Brain microvascular endothelial cell (primary cell): Measurements from ENCODE around the gene UBE3D.

Experiments used
- DNase-seq: peaks from one replicate; pipeline ENCODE4 v3.0.0-alpha.2; 2020
- H3K27ac ChIP-seq: fragments of 250-450 bp; sonication (Bioruptor Pico); 2 replicates; pipeline ENCODE4 v1.5.1; 2020; ENCODE audit warnings: mild to moderate bottlenecking, moderate library complexity
- H3K27me3 ChIP-seq: fragments of 250-450 bp; sonication (Bioruptor Pico); replicated peaks from 2 replicates; pipeline ENCODE4 v1.5.1; 2020; ENCODE audit warnings: mild to moderate bottlenecking
- H3K36me3 ChIP-seq: fragments of 250-450 bp; sonication (Bioruptor Pico); replicated peaks from 2 replicates; pipeline ENCODE4 v1.5.1; 2020; ENCODE audit warnings: mild to moderate bottlenecking
- H3K4me3 ChIP-seq: 2 replicates; pipeline ENCODE4 v1.5.1; 2011; ENCODE audit warnings: low read depth, mild to moderate bottlenecking, control low read depth, low read length, moderate library complexity
- in situ Hi-C: cut with HindIII; loops from 2 replicates; pipeline ENCODE4 v1.10.0; 2017; ENCODE audit warnings: low sequenced_read_pairs, low pct_ligation_motif_present
- TF ChIP-seq, protein P1 (sequence below): IDR thresholded peaks from 2 replicates; pipeline ENCODE4 v1.5.1; 2011; ENCODE audit warnings: low read depth, mild to moderate bottlenecking, moderate library complexity, low read length, control low read depth, inconsistent platforms; ENCODE audit errors: missing control alignments

The UBE3D gene

DNA sequence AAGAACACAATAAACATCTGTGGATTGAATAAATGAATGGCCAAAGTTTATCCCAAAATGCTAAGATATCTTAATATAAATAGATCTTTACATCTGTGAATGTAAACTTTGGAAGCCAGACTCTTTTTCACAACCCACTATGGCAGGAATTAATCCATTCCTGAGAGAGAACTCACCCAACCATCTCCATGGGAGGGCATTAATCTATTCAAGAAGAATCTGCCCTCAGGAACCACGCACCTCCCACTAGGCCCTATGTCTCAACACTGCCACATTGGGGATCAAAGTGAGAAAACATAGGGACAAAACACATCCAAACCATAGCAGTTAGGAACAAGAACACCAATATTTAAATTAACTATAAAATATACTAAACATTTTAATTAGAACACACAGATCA is 3.4 kb downstream of the UBE3D start:
- TF ChIP-seq, protein P1, sequence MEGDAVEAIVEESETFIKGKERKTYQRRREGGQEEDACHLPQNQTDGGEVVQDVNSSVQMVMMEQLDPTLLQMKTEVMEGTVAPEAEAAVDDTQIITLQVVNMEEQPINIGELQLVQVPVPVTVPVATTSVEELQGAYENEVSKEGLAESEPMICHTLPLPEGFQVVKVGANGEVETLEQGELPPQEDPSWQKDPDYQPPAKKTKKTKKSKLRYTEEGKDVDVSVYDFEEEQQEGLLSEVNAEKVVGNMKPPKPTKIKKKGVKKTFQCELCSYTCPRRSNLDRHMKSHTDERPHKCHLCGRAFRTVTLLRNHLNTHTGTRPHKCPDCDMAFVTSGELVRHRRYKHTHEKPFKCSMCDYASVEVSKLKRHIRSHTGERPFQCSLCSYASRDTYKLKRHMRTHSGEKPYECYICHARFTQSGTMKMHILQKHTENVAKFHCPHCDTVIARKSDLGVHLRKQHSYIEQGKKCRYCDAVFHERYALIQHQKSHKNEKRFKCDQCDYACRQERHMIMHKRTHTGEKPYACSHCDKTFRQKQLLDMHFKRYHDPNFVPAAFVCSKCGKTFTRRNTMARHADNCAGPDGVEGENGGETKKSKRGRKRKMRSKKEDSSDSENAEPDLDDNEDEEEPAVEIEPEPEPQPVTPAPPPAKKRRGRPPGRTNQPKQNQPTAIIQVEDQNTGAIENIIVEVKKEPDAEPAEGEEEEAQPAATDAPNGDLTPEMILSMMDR = peak; percentile 4
- H3K36me3 ChIP-seq = no peaks in the 10 kb centered on the region
- in situ Hi-C loops = no loop called here
- H3K27ac ChIP-seq = no peak overlapping the region
- no peak overlapping the region for H3K4me3 ChIP-seq
- peak; percentile 65 for DNase-seq
- H3K27me3 ChIP-seq = no peaks in the 10 kb centered on the region

DNA sequence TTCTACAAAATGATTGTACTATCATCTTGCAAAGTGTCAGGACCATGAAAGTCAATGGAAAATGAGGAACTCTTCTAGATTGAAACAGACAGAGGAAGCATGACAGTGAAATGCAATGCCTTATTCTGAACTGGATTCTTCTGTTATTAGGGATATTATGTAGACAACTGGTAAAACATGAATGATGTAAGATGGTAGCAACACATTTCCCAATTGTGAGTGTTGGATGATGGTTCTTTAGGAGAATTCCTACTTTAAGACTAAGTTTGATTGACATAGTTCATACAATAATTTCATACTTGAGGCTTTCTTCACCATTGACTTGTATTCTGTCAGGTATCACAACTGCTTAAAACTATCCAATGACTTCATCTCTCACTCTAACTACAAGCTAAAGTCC is 4.5 kb downstream of the UBE3D start:
- Histone ChIP-seq H3K4me3 (no peak overlapping the region), H3K27me3 (no peaks in the 10 kb centered on the region), H3K36me3 (no peaks in the 10 kb centered on the region), H3K27ac (no peak overlapping the region)
- TF ChIP-seq, protein P1 = no peak
- in situ Hi-C loops = no loop called here
- no peak for DNase-seq

DNA sequence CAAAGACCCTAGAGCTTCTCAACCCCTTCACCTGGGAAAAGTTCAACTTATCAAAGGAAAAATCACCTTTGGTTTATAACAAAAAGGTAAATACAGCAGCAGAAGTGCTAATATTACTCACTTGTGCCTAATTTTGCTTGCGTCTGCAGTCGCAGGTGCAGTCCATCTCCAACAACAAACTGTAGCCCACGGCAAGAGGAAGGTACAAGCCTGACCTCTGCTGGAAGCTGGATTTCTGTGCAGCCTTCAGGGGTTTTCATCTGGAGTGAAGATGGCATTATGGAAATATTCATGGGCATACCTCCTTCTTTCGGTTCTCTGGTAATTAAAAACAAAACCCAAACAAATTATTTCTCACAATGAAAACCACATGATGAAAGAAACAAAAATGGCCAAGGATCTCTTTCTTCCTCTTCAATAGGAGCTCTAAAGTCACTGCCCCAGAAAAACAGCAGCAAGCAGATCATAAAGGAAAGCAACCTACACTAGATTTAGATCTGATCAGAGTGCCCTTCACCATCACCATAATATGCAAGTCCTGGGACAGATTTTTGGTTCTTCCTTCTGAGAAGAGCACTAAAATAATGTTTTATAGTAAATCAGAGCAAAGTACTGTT is 7.8 kb downstream of the UBE3D start:
- in situ Hi-C loops = no loop called here
- no peaks in the 10 kb centered on the region for H3K36me3 ChIP-seq
- H3K4me3 ChIP-seq = no peak overlapping the region
- peak; percentile 37 for DNase-seq
- TF ChIP-seq, protein P1 = peak; percentile 90
- no peaks in the 10 kb centered on the region for H3K27me3 ChIP-seq
- H3K27ac ChIP-seq = no peak overlapping the region

DNA sequence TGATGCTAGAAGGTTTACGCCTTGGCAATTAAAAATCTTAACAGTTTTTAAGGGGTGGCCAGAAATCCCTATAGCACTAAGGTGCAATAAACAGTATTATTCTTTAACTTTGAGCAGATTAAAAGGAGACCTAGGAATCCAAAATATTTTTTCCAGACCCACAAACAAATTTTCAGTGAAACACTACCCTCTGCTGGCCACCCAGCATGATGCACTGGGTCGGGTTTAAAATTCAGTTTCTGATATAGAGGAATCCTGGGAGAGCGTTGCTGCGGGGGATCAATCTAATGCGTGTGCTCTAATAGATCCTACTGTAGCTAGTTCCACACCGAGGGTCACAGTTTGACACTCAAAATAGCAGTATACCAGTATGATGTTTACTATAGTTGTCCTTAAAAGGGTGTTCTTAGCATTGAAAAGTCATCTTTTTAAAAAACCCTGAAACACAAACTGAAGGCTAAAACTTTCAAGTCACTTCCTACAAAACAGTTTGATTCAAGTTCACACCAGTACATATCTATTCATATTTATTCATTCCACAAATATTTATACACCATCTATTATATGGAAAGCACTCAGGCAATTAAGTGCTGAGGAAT is 10.2 kb downstream of the UBE3D start:
- Histone ChIP-seq H3K36me3 (no peaks in the 10 kb centered on the region), H3K27me3 (no peaks in the 10 kb centered on the region), H3K4me3 (no peak overlapping the region), H3K27ac (no peak overlapping the region)
- in situ Hi-C loops = no loop called here
- DNase-seq = peak; percentile 49
- TF ChIP-seq, protein P1 = peak; percentile 85

DNA sequence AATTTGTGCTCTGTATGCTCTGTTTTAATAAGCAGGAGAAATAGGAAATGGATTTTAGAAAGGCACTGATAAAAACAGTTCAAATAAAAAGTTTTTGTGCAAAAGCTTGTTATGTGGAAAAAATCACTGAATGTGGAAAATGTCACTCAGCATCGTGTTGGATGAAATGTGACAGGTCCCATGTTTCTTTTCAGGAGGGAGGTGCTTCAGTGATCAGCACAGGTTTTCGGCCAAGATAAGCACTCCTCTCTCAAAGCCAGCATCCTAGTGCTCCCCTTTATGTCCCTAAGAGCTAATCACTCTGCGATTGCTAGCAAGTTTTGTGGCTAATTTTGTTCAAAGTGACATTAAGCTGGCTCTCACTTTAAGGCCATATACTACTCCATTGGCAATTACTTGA is 12.0 kb downstream of the UBE3D start:
- in situ Hi-C loops = no loop called here
- Histone ChIP-seq H3K27me3 (no peaks in the 10 kb centered on the region), H3K27ac (no peak overlapping the region), H3K4me3 (no peak overlapping the region), H3K36me3 (no peaks in the 10 kb centered on the region)
- TF ChIP-seq, protein P1 = no peak
- no peak for DNase-seq
